Measurements from ENCODE around the gene STK40.

Gene STK40, protein sequence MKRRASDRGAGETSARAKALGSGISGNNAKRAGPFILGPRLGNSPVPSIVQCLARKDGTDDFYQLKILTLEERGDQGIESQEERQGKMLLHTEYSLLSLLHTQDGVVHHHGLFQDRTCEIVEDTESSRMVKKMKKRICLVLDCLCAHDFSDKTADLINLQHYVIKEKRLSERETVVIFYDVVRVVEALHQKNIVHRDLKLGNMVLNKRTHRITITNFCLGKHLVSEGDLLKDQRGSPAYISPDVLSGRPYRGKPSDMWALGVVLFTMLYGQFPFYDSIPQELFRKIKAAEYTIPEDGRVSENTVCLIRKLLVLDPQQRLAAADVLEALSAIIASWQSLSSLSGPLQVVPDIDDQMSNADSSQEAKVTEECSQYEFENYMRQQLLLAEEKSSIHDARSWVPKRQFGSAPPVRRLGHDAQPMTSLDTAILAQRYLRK

DNA sequence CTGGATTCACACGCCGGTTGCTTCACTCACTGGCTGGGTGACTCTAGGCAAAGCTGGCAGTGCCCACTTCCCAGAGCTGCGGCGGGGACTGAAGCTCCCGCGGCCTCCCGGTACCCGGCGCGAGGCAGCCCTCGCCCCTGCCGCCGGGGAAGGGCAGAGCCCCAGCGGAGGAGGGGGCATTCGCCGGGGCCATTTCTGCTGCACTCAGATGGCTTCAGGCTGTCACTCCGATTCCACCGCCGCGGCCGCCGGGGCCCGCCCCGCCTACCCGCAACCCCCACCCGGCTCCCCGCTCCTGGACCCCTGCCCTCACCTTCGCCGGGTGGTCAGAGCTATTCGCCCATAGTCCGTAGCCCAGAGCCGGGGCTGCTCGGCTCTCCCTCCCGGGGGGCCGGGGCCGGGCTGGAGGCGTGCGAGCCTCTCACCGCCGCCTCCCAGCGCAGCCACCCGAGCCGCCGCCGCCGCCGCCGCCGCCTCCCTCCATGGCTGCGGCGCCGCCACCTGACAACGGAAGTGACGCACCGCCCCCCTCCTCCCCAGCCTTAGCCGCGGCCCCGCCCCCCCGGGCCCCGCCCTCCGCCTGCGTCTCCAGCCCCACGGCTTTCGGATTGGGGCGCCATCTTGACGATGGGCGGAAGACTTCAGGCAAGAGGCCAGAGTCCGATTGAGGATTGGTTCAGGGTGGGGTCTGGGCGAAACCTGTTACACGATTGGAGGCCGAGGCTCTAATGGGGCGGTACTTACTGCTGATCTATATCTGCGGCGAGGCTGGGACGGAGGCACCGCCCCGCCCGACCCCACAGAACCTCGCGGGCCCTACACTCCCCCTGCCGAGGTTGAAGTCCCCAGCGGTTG is at the start of gene STK40:
Gene STK40 (minus strand): TSS at position 515 of the 855 bp plus-strand sequence. CDS start 24,592 bp downstream, outside the sequence.
- DNase-seq (ENCODE audit: extremely low spot score, insufficient read length, low read depth) = peak; percentile 90
- FAIRE-seq = no peak

DNA sequence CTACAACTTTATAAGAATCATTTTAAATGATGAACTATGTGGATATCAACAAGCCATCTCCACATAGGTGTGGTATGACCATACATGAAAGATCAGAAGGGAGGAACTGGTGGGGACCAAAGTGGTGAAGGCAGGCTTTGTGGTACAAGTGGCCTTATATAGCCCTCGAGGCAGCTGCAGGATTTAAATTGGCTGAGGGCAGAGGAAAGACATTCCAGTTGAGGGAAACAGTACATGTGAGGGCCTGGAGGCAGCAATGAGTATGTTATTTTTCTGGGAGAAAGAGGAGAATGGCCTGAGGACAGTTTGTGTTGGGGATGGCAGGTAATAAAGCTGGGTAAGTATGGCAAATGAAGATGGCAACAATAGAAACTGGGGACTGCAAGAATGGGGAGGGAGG is 47.4 kb upstream of the STK40 start:
- no peak for DNase-seq (ENCODE audit: extremely low spot score, insufficient read length, low read depth)
- FAIRE-seq = no peak

DNA sequence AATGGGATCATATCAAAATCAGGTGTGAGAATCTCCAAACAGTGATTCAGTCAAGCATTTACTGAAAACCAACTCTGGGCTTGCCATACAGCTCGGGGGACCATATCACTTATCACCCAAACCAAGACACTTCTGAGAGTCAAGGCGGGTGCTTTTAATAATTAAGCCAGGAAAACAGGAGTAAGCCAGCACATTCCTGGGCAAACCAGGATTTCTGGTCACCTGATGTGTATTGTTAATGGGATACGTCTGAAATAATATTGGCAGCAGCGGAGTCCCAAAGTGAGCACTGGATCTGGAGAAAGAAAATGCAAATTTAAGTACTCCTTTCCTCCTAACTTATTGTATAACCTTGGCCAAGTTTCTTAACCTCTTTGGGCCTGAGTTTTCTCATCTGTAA is 46.9 kb upstream of the STK40 start:
- FAIRE-seq (no peak), DNase-seq (ENCODE audit: extremely low spot score, insufficient read length, low read depth) (no peak)

DNA sequence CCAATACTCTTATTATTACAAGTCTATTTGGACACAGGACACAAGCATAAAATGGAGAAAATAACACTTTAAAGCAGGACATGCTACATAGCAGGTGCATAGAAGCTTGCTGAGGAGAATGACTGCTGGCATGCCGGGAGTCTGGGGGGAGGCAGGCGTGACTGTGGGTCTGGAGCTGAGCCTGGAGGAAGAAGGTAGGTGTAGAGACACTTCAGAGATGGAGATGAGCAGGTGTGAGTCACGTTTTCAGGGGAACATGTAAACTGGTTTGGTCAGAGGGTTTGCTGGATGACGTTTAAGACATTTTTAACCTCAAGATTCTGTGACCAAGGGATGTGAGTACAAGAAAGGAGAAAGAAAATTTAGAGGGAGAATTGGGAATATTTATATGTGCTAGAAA is 40.1 kb upstream of the STK40 start:
- DNase-seq (ENCODE audit: extremely low spot score, insufficient read length, low read depth) (no peak), FAIRE-seq (no peak)

DNA sequence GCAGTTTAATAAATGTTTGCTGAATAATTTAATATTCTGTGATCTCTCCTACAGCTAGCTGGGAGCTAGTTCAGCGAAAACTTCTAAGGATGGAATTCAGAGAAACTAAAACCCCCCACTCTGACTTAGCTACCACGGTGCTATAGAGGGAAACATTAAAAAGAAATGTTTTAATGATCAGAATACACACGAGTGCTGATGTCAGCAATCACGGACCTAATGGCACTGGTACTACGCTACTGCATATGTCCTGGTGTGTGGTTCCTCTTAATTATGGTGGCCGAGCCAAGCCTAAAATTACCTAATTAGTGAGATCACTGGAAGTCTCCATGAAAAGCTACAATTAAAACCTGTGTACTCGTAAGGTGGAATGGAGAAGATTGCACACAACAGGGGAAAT is 35.9 kb upstream of the STK40 start:
- DNase-seq (ENCODE audit: extremely low spot score, insufficient read length, low read depth) = no peak
- no peak for FAIRE-seq

DNA sequence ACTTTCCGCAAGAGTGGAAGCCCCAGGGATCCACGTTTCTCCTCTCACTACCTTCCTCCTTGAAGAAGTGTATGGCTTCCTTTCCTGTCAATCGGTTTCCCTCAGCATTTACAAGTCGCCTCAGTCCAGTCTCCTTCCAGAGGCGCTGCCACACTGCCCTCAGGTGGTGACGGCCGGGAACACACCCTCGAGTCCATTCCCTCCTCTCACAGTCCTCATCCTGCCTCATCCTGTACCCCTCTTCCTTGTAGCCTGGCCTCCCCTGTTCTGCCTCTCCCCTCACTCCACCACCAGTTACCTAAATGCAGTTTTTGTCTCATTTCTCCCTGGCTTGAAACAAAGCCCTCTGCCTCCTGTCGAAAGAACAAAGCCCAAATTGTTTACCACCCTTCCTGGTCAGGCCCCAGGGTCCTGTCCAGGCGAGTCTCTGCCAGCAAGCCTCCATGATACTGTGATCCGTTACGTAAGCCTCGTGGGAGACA is 35.2 kb upstream of the STK40 start:
- peak; percentile 98 for FAIRE-seq
- DNase-seq (ENCODE audit: extremely low spot score, insufficient read length, low read depth) = peak; percentile 66

DNA sequence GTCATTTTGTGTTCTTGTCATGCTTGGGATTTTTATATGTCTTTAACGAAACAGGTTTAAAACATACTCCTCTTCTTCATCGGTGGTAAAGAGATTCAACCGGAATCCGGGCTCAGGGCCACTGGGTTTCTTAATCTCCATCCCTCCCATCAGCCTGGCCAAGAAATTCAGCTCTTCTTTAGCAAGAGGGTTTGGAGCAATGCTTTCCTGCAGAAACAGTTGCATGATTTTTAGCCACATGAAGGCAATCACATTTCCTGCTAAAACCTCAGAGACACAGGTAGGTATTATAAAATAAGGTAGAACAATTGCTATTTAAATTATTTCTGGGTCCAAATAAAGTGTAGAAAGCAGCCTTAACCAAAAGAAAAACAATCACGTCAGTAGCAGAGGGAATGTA is 34.7 kb upstream of the STK40 start:
- FAIRE-seq (no peak), DNase-seq (ENCODE audit: extremely low spot score, insufficient read length, low read depth) (no peak)

DNA sequence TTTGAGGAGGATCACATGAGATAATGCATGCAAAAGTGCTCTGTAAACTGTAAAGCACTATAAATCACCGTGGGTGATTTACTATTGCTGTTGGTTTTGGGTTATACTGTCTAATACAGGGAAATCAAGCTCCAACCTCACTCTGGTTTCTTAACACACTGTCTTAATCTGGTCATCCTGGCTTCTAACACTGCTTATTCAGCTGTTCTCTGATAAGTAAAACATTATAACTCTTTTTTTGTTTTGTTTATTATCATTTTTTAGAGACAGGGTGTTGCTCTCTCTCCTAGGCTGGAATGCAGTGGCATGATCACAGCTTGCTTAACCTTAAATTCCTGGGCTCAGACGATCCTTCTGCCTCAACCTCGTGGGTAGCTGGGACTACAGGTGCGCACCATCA is 33.8 kb upstream of the STK40 start:
- DNase-seq (ENCODE audit: extremely low spot score, insufficient read length, low read depth) = no peak
- FAIRE-seq = no peak

DNA sequence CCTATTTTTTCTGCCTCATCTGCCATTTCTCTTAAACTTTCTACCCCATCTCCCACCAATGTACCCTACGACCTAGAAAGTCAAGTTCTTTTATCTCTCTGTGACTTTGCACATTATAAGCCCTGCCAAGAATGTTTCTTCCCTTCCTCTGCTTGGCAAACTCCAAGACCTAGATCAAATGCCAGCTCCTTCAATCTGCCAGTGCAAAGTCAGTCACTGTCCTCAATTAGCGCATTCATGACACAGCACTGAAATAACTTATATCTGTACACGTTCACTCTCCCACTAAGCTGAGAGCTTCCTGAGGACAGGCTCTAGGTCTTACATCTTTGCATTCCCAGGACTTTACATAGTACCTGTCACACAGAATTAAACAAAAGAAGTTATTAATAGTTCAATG is 33.4 kb upstream of the STK40 start:
- no peak for FAIRE-seq

DNA sequence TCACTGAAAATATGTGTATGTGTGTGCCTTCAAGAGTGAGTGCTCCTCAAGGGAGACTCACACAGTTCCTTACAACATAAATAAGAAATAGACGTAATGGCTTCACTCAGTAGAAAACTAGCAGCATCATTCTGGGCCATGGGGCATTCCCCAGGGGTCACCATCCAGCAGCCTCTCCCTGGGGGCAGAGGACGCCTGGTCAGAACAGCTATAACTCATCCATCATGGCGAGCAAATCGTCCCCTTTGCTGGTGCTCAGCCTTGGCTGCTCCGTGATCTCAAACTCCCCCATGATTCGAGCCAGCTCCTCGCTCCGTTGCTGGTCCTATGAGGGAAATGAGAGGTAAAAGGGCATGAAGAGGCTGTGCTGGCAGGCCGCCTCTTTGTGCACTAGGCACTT is 32.2 kb upstream of the STK40 start:
- DNase-seq (ENCODE audit: extremely low spot score, insufficient read length, low read depth) (no peak), FAIRE-seq (no peak)

More for the DNA sequence above, 33.4 kb upstream of the STK40 start:
- no peak for DNase-seq (ENCODE audit: extremely low spot score, insufficient read length, low read depth)

DNA sequence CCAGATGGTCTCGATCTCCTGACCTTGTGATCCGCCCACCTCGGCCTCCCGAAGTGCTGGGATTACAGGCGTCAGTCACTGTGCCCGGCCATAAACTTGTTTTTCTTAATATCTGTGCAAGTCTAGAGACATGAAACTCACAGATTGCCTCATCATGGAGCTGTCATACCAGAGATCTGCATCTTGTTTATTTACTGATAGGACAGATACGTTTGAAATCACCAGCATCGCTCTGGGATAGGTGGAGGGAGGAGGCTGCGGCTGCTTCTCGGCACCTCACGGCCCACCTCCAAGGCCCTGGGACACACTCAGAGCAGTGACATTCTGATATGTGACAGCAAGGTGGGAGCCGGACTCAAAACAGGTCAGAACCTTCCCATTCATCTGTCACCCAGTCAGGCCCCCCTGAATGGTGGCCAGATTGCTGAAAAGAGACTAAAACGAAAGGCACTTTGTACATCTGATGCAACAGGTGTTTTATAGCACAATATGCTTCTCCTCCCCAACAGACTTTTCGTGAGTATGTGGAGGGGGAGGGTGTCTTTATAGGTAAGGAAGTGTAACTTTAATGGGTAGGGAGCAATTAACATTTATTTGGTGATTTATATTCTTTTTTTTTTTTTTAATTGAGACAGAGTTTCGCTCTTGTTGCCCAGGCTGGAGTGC is 30.1 kb upstream of the STK40 start:
- no peak for DNase-seq (ENCODE audit: extremely low spot score, insufficient read length, low read depth)
- no peak for FAIRE-seq

DNA sequence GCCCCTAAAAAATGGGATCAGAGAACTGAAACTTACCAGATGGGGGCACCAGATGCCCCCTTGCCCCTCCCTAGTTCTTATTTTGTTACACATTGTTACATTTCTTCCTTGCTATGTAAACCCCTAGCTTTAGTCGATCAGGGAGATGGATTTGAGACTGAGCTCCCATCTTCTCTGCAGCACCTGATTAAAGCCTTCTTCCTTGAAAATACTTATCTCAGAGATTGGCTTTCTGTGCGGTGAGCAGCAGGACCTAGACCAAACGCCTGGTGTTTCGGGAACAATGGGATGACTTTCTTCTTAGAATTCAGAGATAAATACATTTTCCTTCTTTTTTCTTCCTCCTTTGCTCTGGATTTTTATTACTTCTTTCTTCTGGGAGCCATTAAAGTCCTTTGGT is 28.7 kb upstream of the STK40 start:
- no peak for DNase-seq (ENCODE audit: extremely low spot score, insufficient read length, low read depth)
- no peak for FAIRE-seq

DNA sequence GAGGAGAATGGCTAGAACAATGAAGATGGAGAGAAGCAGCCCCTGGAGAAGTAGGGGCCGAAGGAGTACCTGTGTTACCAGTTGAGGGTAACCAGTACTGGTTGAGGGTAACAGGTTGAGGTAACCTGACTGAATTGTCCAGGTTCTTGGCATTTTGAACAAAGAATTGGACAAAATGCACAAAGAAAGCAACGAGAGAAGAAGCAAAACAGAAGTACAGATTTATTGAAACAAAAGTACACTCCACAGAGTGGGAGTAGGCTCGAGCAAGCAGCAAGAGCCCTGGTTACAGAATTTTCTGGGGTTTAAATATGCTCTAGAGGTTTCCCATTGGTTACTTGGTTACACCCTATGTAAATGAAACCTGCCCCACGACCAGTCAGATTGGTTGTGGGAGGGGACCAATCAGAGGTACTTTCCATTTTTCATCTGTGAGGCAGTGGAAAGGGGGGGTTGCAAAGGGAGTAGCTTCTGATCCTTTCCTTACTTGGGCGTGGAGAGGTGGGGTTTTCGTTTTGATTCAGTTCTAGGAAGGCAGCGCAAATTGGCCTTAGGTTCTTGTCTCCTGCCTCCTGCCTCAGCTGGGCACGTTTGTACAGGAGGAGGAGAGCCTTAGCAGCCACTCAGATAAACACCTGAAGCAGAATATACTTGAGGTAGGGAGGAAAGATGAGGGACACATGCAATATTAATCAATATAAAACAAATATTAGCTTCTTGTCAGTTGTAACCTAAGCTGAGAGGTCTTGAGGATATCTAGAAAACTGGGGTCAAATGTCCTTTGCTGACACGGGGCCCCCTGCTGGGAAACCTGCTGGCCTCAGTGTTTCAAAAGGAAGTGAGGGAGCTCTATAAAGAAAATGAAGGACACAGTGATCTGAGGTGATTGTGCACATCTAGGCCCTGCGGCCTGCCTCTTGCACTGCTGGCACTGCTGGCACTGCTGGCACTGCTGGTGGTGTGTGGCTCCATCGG is 26.2 kb upstream of the STK40 start:
- no peak for FAIRE-seq
- DNase-seq (ENCODE audit: extremely low spot score, insufficient read length, low read depth) = no peak

DNA sequence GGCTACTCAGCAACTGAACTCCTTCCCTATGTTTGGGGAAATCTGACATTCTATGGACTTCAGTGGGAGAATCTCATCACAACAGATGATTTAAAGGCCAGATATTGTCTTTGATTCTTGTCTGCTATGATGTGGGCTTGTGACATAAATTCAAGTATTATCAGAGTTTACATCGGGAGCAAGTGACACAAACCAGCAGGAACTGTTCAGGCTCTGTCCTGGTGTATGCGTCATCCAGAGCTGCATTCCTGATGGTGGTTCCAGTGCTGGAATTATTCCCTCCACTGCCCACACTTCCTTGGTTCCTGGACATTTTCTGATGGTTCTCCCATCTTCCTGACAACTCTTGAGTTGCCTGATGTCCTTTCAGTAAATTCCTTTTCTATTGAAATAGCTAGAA is 22.8 kb upstream of the STK40 start:
- no peak for DNase-seq (ENCODE audit: extremely low spot score, insufficient read length, low read depth)
- no peak for FAIRE-seq

DNA sequence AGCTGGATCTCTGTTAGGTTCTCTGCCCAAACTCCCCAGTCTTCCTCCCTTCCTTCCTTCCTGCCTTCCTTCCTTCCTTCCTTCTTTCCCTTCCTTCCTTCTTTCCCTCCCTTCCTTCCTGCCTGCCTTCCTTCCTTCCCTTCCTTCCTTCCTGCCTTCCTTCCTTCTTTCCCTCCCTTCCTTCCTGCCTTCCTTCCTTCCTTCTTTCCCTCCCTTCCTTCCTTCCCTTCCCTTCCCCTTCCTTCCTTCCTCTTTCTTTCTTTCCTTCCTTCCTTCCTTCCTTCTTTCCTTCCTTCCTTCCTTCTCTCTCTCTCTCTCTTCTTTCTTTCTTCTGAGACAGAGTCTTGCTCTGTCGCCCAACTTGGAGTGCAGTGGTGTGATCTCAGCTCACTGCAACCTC is 20.7 kb upstream of the STK40 start:
- FAIRE-seq = no peak
- DNase-seq (ENCODE audit: extremely low spot score, insufficient read length, low read depth) = no peak

DNA sequence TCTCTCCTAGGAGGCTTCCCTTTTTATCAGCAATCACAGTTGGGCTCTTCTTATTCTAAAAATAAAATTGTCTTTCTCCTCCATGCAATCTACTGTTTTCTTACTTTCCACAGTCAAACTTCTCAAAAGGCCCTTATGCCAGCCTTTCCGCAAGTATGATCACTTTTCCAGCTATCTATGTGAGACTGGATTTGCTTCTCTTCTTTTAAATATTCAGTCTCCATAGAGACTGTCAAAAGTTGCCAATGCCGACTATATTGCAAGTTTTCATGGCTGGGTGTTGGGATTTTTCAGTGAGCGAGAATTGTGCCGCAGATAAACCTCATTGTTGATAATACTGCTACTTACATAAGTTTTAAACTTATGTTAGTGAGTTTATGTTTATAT is 16.8 kb upstream of the STK40 start:
- no peak for DNase-seq (ENCODE audit: extremely low spot score, insufficient read length, low read depth)
- FAIRE-seq = no peak

DNA sequence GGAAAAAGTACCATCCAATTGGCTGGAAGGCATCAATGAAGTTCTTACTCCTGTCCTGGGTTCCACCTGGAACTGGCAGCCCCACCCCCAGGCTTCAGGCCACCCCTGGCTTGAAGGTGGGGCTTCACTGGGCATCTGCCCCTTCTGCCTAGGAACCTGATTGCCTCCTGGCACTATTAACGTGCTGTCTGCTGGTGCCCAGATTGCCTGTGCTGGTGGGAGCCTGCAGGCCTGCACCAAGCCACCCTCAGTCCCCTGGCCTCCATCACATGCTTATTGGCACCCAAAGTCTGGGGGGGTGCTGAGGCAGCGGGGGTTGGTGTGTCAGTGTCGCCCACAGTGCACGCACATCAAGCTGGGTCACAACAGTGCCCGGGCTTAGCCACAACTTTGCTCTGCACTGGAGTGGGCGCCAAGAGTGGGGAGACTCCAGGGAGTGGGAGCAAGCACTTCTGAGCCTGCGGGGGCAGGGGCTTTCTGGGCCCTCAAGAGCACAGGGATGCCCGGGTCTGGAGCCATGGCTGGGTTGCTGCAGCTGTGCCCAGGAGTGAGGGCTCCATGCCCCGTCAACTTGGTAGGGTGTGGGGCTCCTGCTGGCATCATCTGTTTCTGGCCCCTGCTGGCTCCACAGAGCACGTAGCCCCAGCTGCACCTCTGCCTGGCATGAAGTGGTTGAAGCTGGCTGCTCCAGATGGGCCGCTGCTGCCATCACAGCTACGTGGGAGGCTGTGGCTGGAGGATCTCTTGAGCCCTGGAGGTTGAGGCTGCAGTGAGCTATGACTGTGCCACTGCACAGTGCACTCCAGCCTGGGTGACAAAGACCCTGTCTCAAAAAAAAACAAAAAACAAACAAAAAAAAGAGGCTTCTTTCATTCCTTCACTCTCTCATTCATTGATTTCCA is 16.1 kb upstream of the STK40 start:
- no peak for DNase-seq (ENCODE audit: extremely low spot score, insufficient read length, low read depth)
- FAIRE-seq = no peak

DNA sequence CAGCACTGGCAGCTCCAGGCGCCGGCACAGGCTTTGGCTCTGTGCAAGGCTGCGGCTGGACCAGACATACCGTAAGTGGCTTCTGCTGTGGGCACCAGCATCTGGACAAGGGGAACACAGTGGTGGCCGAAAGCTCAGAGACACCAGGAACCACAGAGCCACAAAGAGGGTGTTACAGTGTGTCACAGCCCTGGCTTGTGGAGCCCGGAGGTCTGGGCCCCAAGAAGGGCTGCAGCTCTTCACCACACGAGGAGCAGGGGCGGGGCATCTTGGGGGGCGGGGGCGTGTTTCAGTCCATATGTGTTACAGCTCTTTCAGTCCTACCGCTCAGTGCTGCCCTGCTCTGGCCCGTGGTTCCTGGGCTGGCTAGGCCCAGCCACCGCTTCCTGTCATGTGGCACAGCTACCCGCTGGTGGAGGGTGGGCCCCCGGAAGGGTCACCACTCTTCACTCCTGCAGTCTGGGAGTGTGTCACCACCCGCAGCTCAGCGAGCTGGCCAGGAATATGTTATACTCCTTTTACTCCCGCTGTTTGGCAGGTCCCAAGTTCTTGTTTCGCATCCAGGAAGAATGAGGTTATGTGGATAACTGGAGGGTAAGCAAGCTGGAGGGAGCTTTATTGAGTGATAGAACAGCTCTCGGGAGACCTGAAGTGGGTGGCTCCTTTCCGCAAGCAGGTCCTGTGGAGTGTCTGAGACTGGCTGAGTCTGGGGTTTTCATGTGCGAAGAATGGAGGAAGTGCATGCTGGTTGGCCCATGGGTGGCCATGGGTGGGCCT is 15.3 kb upstream of the STK40 start:
- FAIRE-seq (peak; percentile 62), DNase-seq (ENCODE audit: extremely low spot score, insufficient read length, low read depth) (no peak)

Data from GM18507 (cell line).